GM10248 (cell line): ENCODE measurements around the gene GPSM3.
"Not testable (repeated sequence)": the region's sequence is repeated elsewhere in the genome, so short reads cannot be mapped to it uniquely, and the experiment has no call there.

Experiments
- CTCF ChIA-PET: fragments of 300-600 bp; sonication (Branson Sonifier 250); formaldehyde crosslinking; extraction: SDS; loops from one replicate; lab custom pipeline; 2021; ENCODE audit warnings: antibody characterized with exemption; lab: Yijun Ruan, JAX
- POLR2A ChIA-PET: fragments of 350-650 bp; sonication (Branson Sonifier 250); formaldehyde crosslinking; extraction: SDS; loops from one replicate; lab custom pipeline; 2020; ENCODE audit warnings: antibody characterized with exemption; lab: Yijun Ruan, JAX
- DNase-seq: peaks from one replicate; pipeline ENCODE4 v3.0.0; 2012; ENCODE audit errors: extremely low spot score
- CTCF ChIP-seq: IDR thresholded peaks from 2 replicates; pipeline ENCODE4 v1.5.1; 2012; ENCODE audit warnings: mild to moderate bottlenecking, low read depth; ENCODE audit errors: extremely low read depth, missing control alignments, control extremely low read depth

The GPSM3 gene

GRCh38 chr6:32196682-32197616 is 4.5 kb upstream of the GPSM3 start:
- peak; percentile 19 for TF ChIP-seq CTCF
- ChIA-PET CTCF (interaction anchor here (1.5 to 1.6 kb wide), 3 partner anchors 9 to 150 kb away, joined by 4 to 7 read pairs (median 6); no protein-coding TSS in a partner anchor), POLR2A (interaction anchor here (0.7 kb wide), 1 partner anchor 1146 kb away, joined by 5 read pairs; no protein-coding TSS in a partner anchor)
- DNase-seq, result peak; percentile 55

- POLR2A ChIA-PET, result interaction anchor here (0.5 to 0.8 kb wide), 3 partner anchors 68 to 360 kb away, joined by 3 to 8 read pairs (median 7); partner anchors contain the start of genes ATF6B and NEU1
- peak; percentile 79 for DNase-seq
- no peak for TF ChIP-seq CTCF
- CTCF ChIA-PET, result interaction anchor here (0.7 to 2.2 kb wide), 15 partner anchors 9 to 109 kb away, joined by 3 to 11 read pairs (median 4); partner anchors contain the start of genes AGPAT1, ATF6B and FKBPL
Measured at GRCh38 chr6:32195902-32196681, 3.6 kb upstream of the GPSM3 start.

GRCh38 chr6:32195652-32195901 is 3.1 kb upstream of the GPSM3 start:
- POLR2A ChIA-PET, result interaction anchor here (0.5 to 0.8 kb wide), 3 partner anchors 67 to 360 kb away, joined by 3 to 8 read pairs (median 7); partner anchors contain the start of genes ATF6B and NEU1
- peak; percentile 98 for DNase-seq
- CTCF ChIA-PET, result interaction anchor here (0.7 to 2.2 kb wide), 16 partner anchors 9 to 108 kb away, joined by 3 to 11 read pairs (median 4); partner anchors contain the start of genes AGPAT1, ATF6B and FKBPL
- peak; percentile 22 for TF ChIP-seq CTCF

- DNase-seq, result no peak
- ChIA-PET POLR2A (interaction anchor here (0.5 to 0.8 kb wide), 3 partner anchors 67 to 359 kb away, joined by 3 to 8 read pairs (median 7); partner anchors contain the start of genes ATF6B and NEU1), CTCF (interaction anchor here (0.7 to 2.2 kb wide), 16 partner anchors 9 to 108 kb away, joined by 3 to 11 read pairs (median 4); partner anchors contain the start of genes AGPAT1, ATF6B and FKBPL)
- TF ChIP-seq CTCF, result peak; percentile 44
Measured at GRCh38 chr6:32194825-32195651, 2.6 kb upstream of the GPSM3 start.

GRCh38 chr6:32194388-32194787 is 1.9 kb upstream of the GPSM3 start:
- ChIA-PET CTCF (interaction anchor here (1.0 to 2.2 kb wide), 5 partner anchors 10 to 75 kb away, joined by 3 to 11 read pairs (median 4); partner anchors contain the start of genes ATF6B and FKBPL), POLR2A (no interaction called here)
- no peak for DNase-seq
- no peak for TF ChIP-seq CTCF

- ChIA-PET POLR2A (interaction anchor here (1.4 to 1.8 kb wide), 2 partner anchors 11 to 16 kb away, joined by 5 to 9 read pairs; no protein-coding TSS in a partner anchor), CTCF (interaction anchor here (1.0 to 1.7 kb wide), 2 partner anchors 63 to 74 kb away, joined by 4 read pairs; partner anchors contain the start of gene FKBPL)
- DNase-seq, result not testable (repeated sequence)
Measured at GRCh38 chr6:32193096-32193495, 653 bp upstream of the GPSM3 start.
